OCI-LY7 (cell line): Measurements from ENCODE around the gene WTAP.

Source experiments
- EZH2phosphoT487 ChIP-seq: fragments of 200-600 bp; sonication (generic); IDR thresholded peaks from 2 replicates; pipeline ENCODE4 v1.6.1; 2018; ENCODE audit warnings: low read depth, borderline replicate concordance, mild to moderate bottlenecking, mixed run types, antibody characterized with exemption, low read length, moderate library complexity, mixed read lengths
- TF ChIP-seq, protein P1 (sequence below): fragments of 200-600 bp; sonication (generic); conservative IDR thresholded peaks from 2 replicates; pipeline ENCODE4 v1.5.1; 2014; ENCODE audit warnings: mild to moderate bottlenecking, antibody characterized with exemption, low read length, moderate library complexity, mixed read lengths

GRCh38 chr6:159736908-159737307, 9.6 kb downstream of the WTAP start:
- TF ChIP-seq EZH2phosphoT487, result no peak
- TF ChIP-seq, protein P1, sequence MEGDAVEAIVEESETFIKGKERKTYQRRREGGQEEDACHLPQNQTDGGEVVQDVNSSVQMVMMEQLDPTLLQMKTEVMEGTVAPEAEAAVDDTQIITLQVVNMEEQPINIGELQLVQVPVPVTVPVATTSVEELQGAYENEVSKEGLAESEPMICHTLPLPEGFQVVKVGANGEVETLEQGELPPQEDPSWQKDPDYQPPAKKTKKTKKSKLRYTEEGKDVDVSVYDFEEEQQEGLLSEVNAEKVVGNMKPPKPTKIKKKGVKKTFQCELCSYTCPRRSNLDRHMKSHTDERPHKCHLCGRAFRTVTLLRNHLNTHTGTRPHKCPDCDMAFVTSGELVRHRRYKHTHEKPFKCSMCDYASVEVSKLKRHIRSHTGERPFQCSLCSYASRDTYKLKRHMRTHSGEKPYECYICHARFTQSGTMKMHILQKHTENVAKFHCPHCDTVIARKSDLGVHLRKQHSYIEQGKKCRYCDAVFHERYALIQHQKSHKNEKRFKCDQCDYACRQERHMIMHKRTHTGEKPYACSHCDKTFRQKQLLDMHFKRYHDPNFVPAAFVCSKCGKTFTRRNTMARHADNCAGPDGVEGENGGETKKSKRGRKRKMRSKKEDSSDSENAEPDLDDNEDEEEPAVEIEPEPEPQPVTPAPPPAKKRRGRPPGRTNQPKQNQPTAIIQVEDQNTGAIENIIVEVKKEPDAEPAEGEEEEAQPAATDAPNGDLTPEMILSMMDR, result no peak
